ENCODE results near the gene RNF217. TPM values are rescaled to one million over a fixed set of nuclear protein-coding genes. Genes with fewer than 3 reads are reported as not detected.

RNF217 gene
- total RNA-seq, 1 donor = 24.9 TPM

GRCh38 chr6:124955108-124955856 is 7.0 kb upstream of the RNF217 start:
- TF ChIP-seq, protein P1, sequence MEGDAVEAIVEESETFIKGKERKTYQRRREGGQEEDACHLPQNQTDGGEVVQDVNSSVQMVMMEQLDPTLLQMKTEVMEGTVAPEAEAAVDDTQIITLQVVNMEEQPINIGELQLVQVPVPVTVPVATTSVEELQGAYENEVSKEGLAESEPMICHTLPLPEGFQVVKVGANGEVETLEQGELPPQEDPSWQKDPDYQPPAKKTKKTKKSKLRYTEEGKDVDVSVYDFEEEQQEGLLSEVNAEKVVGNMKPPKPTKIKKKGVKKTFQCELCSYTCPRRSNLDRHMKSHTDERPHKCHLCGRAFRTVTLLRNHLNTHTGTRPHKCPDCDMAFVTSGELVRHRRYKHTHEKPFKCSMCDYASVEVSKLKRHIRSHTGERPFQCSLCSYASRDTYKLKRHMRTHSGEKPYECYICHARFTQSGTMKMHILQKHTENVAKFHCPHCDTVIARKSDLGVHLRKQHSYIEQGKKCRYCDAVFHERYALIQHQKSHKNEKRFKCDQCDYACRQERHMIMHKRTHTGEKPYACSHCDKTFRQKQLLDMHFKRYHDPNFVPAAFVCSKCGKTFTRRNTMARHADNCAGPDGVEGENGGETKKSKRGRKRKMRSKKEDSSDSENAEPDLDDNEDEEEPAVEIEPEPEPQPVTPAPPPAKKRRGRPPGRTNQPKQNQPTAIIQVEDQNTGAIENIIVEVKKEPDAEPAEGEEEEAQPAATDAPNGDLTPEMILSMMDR (IDR thresholded peaks at IDR 0.05; ENCODE audit: insufficient read depth, low read length) = no peak
- H3K4me3 ChIP-seq (ENCODE audit: low read depth, low read length) = no peak overlapping the region
- peak; percentile 12 for DNase-seq (ENCODE audit: low read depth)

GRCh38 chr6:124956018-124956417 is 6.2 kb upstream of the RNF217 start:
- no peak for DNase-seq (ENCODE audit: low read depth)
- TF ChIP-seq, protein P1 (IDR thresholded peaks at IDR 0.05; ENCODE audit: insufficient read depth, low read length) = no peak
- no peak overlapping the region for H3K4me3 ChIP-seq (ENCODE audit: low read depth, low read length)

DNA sequence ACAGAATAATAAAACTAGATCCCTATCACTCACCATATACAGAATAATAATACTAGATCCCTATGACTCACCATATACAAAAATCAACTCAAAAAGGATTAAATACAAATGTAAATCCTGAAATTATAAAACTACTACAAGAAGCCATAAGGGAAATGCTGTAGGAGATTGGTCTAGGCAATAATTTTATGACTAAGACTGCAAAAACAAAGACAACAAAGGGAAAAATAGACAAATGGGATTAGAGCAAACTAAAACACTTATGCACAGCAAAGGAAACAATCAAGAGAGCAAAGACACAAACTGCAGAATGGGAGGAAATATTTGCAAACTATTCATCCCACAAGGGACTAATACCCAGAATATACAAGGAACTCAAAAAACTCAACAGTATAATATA is 4.1 kb upstream of the RNF217 start:
- TF ChIP-seq, protein P1 (IDR thresholded peaks at IDR 0.05; ENCODE audit: insufficient read depth, low read length) = no peak
- DNase-seq (ENCODE audit: low read depth) = no peak
- H3K4me3 ChIP-seq (ENCODE audit: low read depth, low read length) = no peak overlapping the region

DNA sequence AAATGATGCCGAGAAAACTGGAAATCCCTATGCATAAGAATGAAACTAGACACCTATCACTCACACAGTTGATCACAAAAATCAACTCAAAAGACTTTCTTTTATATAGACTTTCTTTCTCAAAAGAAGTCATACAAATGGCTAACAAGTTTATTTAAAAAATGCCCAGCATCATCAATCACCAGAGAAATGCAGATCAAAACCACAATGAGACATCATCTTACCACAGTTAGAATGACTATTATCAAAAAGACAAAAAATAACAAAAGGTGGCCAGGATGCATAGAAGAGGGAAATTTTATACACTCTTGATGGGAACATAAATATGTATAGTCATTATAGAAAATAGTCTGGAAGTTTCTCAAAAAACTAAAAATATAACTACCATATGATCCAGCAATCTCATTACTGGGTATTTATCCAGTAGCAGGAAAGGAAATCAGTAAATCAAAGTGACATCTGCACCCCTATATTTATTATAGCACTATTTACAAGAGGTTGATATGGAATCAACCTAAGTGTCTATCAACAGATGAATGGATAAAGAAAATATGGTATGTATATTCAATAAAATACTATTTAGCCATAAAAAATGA is 3.4 kb upstream of the RNF217 start:
- TF ChIP-seq, protein P1 (IDR thresholded peaks at IDR 0.05; ENCODE audit: insufficient read depth, low read length) = no peak
- H3K4me3 ChIP-seq (ENCODE audit: low read depth, low read length) = no peak overlapping the region
- no peak for DNase-seq (ENCODE audit: low read depth)

DNA sequence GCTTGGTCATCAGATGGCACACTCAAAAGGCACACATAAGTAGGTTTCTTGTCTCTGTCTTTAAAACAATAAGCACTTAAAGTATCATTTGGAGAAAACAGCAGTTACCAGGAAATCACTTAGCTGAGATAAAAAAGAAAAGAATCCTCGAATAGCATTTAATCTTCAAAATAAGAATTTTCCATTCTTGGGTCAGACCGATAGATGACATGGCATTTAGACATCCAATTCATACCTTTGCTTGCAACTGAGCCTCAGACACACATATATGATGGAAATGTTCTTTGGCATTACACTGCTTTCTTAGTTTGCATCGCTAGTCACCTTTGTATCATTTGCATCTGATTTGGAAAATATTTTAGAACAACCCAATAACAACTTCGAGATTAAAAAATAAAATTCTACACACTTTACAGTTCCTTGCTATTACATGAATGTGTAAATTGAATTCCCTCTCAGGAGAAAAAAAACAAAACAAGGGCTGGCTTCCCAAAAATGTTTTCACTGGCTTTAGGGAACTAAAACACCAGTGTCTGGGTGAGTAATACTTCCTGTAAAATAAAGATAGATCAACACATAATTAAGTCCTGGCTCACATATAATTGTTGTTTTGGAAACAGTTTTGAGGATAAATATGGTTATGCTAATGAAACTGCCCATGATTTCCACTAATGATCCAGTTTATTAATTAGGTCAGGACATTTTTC is 1.3 kb upstream of the RNF217 start:
- TF ChIP-seq, protein P1 (IDR thresholded peaks at IDR 0.05; ENCODE audit: insufficient read depth, low read length) = no peak
- H3K4me3 ChIP-seq (ENCODE audit: low read depth, low read length) = peak overlapping the region; percentile 87
- DNase-seq (ENCODE audit: low read depth) = peak; percentile 37

DNA sequence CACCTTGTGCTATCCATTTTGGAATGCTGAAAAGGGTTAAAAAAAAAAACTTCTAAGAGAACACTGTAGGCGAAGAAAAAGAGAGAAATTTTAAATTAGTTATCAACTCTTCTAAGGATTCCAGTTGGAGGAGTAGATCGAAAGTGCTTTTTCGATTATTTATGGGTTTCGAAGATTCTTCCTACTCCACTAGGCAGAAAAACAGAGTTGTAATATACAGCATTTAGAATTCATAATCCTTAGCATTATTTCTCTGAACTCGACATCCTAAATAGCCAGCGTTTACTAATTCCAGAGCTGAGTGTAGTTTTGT is 817 bp upstream of the RNF217 start:
- DNase-seq (ENCODE audit: low read depth) = no peak
- H3K4me3 ChIP-seq (ENCODE audit: low read depth, low read length) = peak overlapping the region; percentile 87
- TF ChIP-seq, protein P1 (IDR thresholded peaks at IDR 0.05; ENCODE audit: insufficient read depth, low read length) = no peak
